K562 (cell line): Measurements from ENCODE around the gene RCOR1. TPM values are rescaled to one million over a fixed set of nuclear protein-coding genes. Genes with fewer than 3 reads are reported as not detected.

ENCODE experiments used
- ATAC-seq: fragments of 200-7000 bp; cut with Tn5 transposase; 3 replicates; pipeline ENCODE4 v1.9.1; 2020; ENCODE audit warnings: moderate library complexity
- BruUV-seq: library from RNA; stranded (reverse); fragments of 400-500 nt; replicated peaks from 2 replicates; lab custom pipeline; 2021; lab: Mats Ljungman, UMichigan
- CTCF ChIA-PET: fragments of 300-600 bp; formaldehyde crosslinking; extraction: SDS; loops from one replicate; lab custom pipeline; 2021; ENCODE audit warnings: low intra/inter-chr PET ratio; lab: Yijun Ruan, JAX
- POLR2A ChIA-PET: fragments of 300-600, 350-650 bp; sonication (Branson Sonifier 250); formaldehyde crosslinking; extraction: SDS; loops from one replicate; lab custom pipeline; 2021; ENCODE audit warnings: antibody characterized with exemption, inconsistent platforms; lab: Yijun Ruan, JAX
- DNase-seq, 4 experiments: peaks; one replicate each; pipeline versions ENCODE4 v3.0.0 to v3.0.0-alpha.2; 2011 to 2018; ENCODE audit warnings: low spot score in 3 of 4, mixed read lengths in 3 of 4; ENCODE audit errors: extremely low read depth in 1 of 4
- FAIRE-seq: peaks from 2 replicates; lab custom pipeline; 2011; peaks lifted over from hg19 to GRCh38; lab: Jason Lieb, UNC
- H2AFZ ChIP-seq: 2 replicates; pipeline ENCODE4 v1.6.0; 2011; ENCODE audit warnings: low read depth, low read length, control low read depth, inconsistent platforms
- H3K27ac ChIP-seq: fragments of 200-600 bp; 3 replicates; pipeline ENCODE4 v1.8.0; 2011; ENCODE audit warnings: low read depth, mild to moderate bottlenecking, control low read depth, inconsistent platforms, low read length, moderate library complexity, mixed read lengths; ENCODE audit errors: extremely low read depth
- H3K27me3 ChIP-seq, 2 experiments: fragments of 300-600 bp in 1 of 2; 2 replicates in 1 of 2; 3 replicates in 1 of 2; pipeline versions ENCODE4 v1.6.0 to v1.8.0; 2011; ENCODE audit warnings: inconsistent platforms in 2 of 2, low read length in 2 of 2, mild to moderate bottlenecking in 1 of 2, mixed read lengths in 1 of 2, moderate library complexity in 1 of 2; ENCODE audit not compliant: control insufficient read depth in 2 of 2, insufficient read depth in 2 of 2
- H3K36me3 ChIP-seq: fragments of 300-600 bp; 3 replicates; pipeline ENCODE4 v1.8.0; 2011; ENCODE audit warnings: mild to moderate bottlenecking, low read length, inconsistent platforms; ENCODE audit not compliant: control insufficient read depth, insufficient read depth
- H3K4me1 ChIP-seq, 2 experiments: fragments of 200-600 bp in 1 of 2; replicated peaks in 1 of 2; 2 replicates in 1 of 2; 3 replicates in 1 of 2; pipeline versions ENCODE4 v1.5.1 to v1.8.0; 2011; ENCODE audit warnings: inconsistent platforms in 2 of 2, low read length in 2 of 2, mild to moderate bottlenecking in 1 of 2, mixed read lengths in 1 of 2, moderate library complexity in 1 of 2; ENCODE audit not compliant: control insufficient read depth in 2 of 2, insufficient read depth in 2 of 2
- H3K4me2 ChIP-seq: 2 replicates; pipeline ENCODE4 v1.6.1; 2011; ENCODE audit warnings: low read length, control low read depth, inconsistent platforms, mixed read lengths; ENCODE audit not compliant: insufficient read depth
- H3K4me3 ChIP-seq: fragments of 200-600 bp; sonication (generic), shearing (Covaris generic); 2 replicates; pipeline ENCODE4 v1.5.1; 2016; ENCODE audit warnings: control low read depth, inconsistent platforms
- H3K79me2 ChIP-seq: fragments of 200-600 bp; 3 replicates; pipeline ENCODE4 v1.8.0; 2011; ENCODE audit warnings: low read length, inconsistent platforms; ENCODE audit not compliant: control insufficient read depth, insufficient read depth
- H3K9ac ChIP-seq, 2 experiments: 2 replicates each; pipeline versions ENCODE4 v1.6.0 to v1.6.1; 2011; ENCODE audit warnings: low read depth in 2 of 2, low read length in 2 of 2, control low read depth in 1 of 2, inconsistent platforms in 1 of 2, mild to moderate bottlenecking in 1 of 2, mixed read lengths in 1 of 2; ENCODE audit not compliant: insufficient read depth in 1 of 2
- H3K9me1 ChIP-seq: one replicate; pipeline ENCODE4 v1.6.0; 2011; ENCODE audit warnings: inconsistent platforms, mild to moderate bottlenecking, low read length, moderate library complexity; ENCODE audit not compliant: control insufficient read depth, insufficient read depth
- H3K9me3 ChIP-seq: replicated peaks from 2 replicates; pipeline ENCODE4 v1.5.1; 2011; ENCODE audit warnings: low read depth, low read length, inconsistent platforms; ENCODE audit not compliant: control insufficient read depth, insufficient read depth
- H4K20me1 ChIP-seq: replicated peaks from 2 replicates; pipeline ENCODE4 v1.6.1; 2011; ENCODE audit warnings: low read length, inconsistent platforms, mixed read lengths; ENCODE audit not compliant: control insufficient read depth, insufficient read depth
- C11orf30 ChIP-seq: fragments of 450-650 bp; IDR thresholded peaks from 2 replicates; pipeline ENCODE4 v1.6.1; 2016; ENCODE audit warnings: low read depth, mild to moderate bottlenecking
- DPF2 ChIP-seq: fragments of 450-650 bp; IDR thresholded peaks from 2 replicates; pipeline ENCODE4 v1.6.1; 2016
- EP400 ChIP-seq: fragments of 450-650 bp; IDR thresholded peaks from 2 replicates; pipeline ENCODE4 v1.6.1; 2017; ENCODE audit warnings: antibody characterized with exemption, mild to moderate bottlenecking, moderate library complexity
- FOXM1 ChIP-seq, 2 experiments: fragments of 450-650 bp in 1 of 2; sonication (generic) in 1 of 2; formaldehyde crosslinking in 1 of 2; IDR thresholded peaks; 2 replicates each; pipeline versions ENCODE4 v1.6.1 to v1.9.0; 2017 to 2022; ENCODE audit warnings: low read depth in 2 of 2, mild to moderate bottlenecking in 2 of 2, missing genetic modification reagents in 1 of 2, moderate library complexity in 1 of 2
- KDM5B ChIP-seq: fragments of 200-600 bp; sonication (generic); IDR thresholded peaks from 2 replicates; pipeline ENCODE4 v1.6.1; 2012; ENCODE audit warnings: low read depth, mild to moderate bottlenecking, moderate library complexity, low read length, control low read depth, inconsistent platforms; ENCODE audit not compliant: insufficient replicate concordance
- LARP7 ChIP-seq: fragments of 450-650 bp; IDR thresholded peaks from 2 replicates; pipeline ENCODE4 v1.6.1; 2016
- POLR2G ChIP-seq: fragments of 200-400 bp; formaldehyde crosslinking; IDR thresholded peaks from 2 replicates; pipeline ENCODE4 v1.6.1; 2017; ENCODE audit warnings: low read depth, mild to moderate bottlenecking, antibody characterized with exemption, low read length, moderate library complexity
- RBFOX2 ChIP-seq: fragments of 200-400 bp; formaldehyde crosslinking; IDR thresholded peaks from 2 replicates; pipeline ENCODE4 v1.6.1; 2017; ENCODE audit warnings: low read depth, mild to moderate bottlenecking, low read length, moderate library complexity
- RBM34 ChIP-seq: fragments of 200-400 bp; formaldehyde crosslinking; IDR thresholded peaks from 2 replicates; pipeline ENCODE4 v1.6.1; 2018; ENCODE audit warnings: low read length, borderline replicate concordance; ENCODE audit not compliant: insufficient read depth
- SUPT5H ChIP-seq: fragments of 450-650 bp; IDR thresholded peaks from 2 replicates; pipeline ENCODE4 v1.6.1; 2016
- TCF3 ChIP-seq: sonication (generic); formaldehyde crosslinking; IDR thresholded peaks from 2 replicates; pipeline ENCODE4 v1.4.0; 2020; ENCODE audit warnings: mild to moderate bottlenecking, missing genetic modification reagents
- TCF7L2 ChIP-seq: fragments of 150-350 bp; IDR thresholded peaks from 2 replicates; pipeline ENCODE4 v1.6.1; 2016; ENCODE audit warnings: low read depth, mild to moderate bottlenecking, low read length, moderate library complexity
- TEAD4 ChIP-seq, 2 experiments: sonication (generic) in 1 of 2; formaldehyde crosslinking in 1 of 2; IDR thresholded peaks; 2 replicates each; pipeline versions ENCODE4 v1.6.1 to v1.8.0; 2012 to 2022; ENCODE audit warnings: borderline replicate concordance in 1 of 2, inconsistent platforms in 1 of 2, low read length in 1 of 2, mild to moderate bottlenecking in 1 of 2, missing genetic modification reagents in 1 of 2
- ZNF146 ChIP-seq: IDR thresholded peaks from one replicate; pipeline ENCODE4 v1.6.1; 2018; ENCODE audit warnings: missing compliant biosample characterization; ENCODE audit not compliant: unreplicated experiment
- WGBS: fragments of 100-300 bp; shearing (Covaris generic); methylation state at CpG from one replicate; pipeline ENCODE4 v1.1.6; 2016; ENCODE audit warnings: low coverage, mixed read lengths; ENCODE audit not compliant: insufficient coverage; ENCODE audit errors: missing lambda C conversion rate; 5-methylcytosine and 5-hydroxymethylcytosine counted together
- in situ Hi-C: fragments of 300-500 bp; cut with MboI; formaldehyde crosslinking; loops from 4 replicates; pipeline ENCODE4 v1.15.0; 2018; ENCODE audit warnings: inconsistent platforms, mixed read lengths
- intact Hi-C: fragments of 100-400 bp; cut with micrococcal nuclease; formaldehyde crosslinking; loops from 2 replicates; pipeline ENCODE4 v1.14.2; 2022
- polyA plus RNA-seq, 8 experiments: library from polyadenylated mRNA; depleted of rRNA in 4 of 8; stranded (reverse) in 5 of 8; unstranded in 3 of 8; fragments of >200 nt; fragmentation: Nextera tagmentation in 2 of 8; fragmentation: Illumina TruSeq in 1 of 8; extraction: Ambion mirVana in 2 of 8; extraction: Trizol in 1 of 8; gene quantifications; 2 replicates each; pipeline versions ENCODE4 v1.2.1 to v1.2.3, GENCODE V29; 2011 to 2014; ENCODE audit warnings: inconsistent platforms in 1 of 8, missing spikeins in 1 of 8
- total RNA-seq, 7 experiments: library from RNA; depleted of rRNA in 6 of 7; stranded (reverse); fragments of >200 nt in 6 of 7; fragmentation: Illumina TruSeq in 2 of 7; extraction: Trizol in 2 of 7; gene quantifications; 2 replicates each; pipeline versions ENCODE4 v1.2.1 to v1.2.3, GENCODE V29; 2011 to 2021; ENCODE audit warnings: low replicate concordance in 1 of 7
- TF ChIP-seq, protein P1 (sequence below): sonication (generic); formaldehyde crosslinking; IDR thresholded peaks from 2 replicates; pipeline ENCODE4 v1.9.0; 2022; ENCODE audit warnings: mild to moderate bottlenecking, missing genetic modification reagents
- TF ChIP-seq, protein P2 (sequence below), 2 experiments: fragments of 450-650 bp in 1 of 2; IDR thresholded peaks; 2 replicates each; pipeline ENCODE4 v1.6.1; 2011 to 2017; ENCODE audit warnings: low read depth in 2 of 2, antibody characterized with exemption in 1 of 2, borderline replicate concordance in 1 of 2, low read length in 1 of 2, mild to moderate bottlenecking in 1 of 2, mixed read lengths in 1 of 2; ENCODE audit not compliant: control insufficient read depth in 1 of 2
- TF ChIP-seq, protein P3 (sequence below): fragments of 450-650 bp; IDR thresholded peaks from 2 replicates; pipeline ENCODE4 v1.6.1; 2016; ENCODE audit warnings: missing biosample characterization, missing genetic modification characterization

The RCOR1 gene
- total and polyA plus RNA-seq, 9 of the 15 experiments (the other 6 are each of a cell fraction or from before 2014, with no cell fraction given), result 8.5 to 47.9 (median 20.9) TPM

DNA sequence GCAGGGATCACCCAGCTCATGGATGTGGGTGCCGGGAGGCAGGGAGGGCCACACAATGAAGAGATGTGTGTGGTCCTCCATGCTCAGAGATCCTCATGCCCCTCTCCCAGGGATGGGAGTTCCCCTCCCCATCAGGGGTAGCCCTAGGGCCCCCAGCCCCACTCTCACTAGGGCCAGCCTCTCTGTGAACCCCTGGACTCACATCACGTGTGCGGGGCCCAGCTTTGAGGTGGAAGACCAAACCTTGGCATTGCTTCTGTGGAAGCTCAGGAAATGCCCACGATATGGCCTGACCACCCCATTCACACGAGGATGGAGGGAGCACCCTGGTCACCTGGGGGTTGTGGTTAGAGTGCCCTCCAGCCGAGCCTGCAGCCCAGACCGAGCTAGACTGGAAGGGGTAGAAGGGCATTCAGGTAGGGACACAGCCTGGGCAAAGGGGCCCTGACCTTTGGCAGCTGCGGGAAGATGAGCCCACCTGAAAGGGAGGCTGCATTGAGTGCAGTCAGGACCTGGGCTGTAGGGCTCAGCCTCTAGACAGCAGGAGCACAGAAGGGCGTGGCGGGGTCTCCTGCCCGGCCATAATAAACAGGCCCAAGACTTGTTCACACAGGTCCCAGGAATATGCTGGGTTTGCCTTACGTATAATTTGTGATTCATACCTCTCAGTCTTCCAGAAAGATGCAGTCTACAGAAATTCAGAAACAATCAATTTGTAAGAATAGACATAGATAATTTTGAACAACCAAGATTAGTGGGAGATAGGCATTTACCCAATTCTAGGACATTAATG is 34.8 kb upstream of the RCOR1 start:
- peaks cover 2% of the 10 kb centered on the region; the same call in 1 of the 2 replicates for H3K9me3 ChIP-seq
- no peak overlapping the region for H3K27ac ChIP-seq
- intact Hi-C loops, result no loop called here
- H3K4me3 ChIP-seq, result no peak overlapping the region
- peaks cover 3 to 39% of the 10 kb centered on the region in 2 experiments; a peak in 3 of 5 replicates for H3K4me1 ChIP-seq
- in situ Hi-C loops, result no loop called here
- FAIRE-seq (no peak), DNase-seq (no peak), ATAC-seq (peak; percentile 8)
- H3K79me2 ChIP-seq, result peaks cover 26% of the 10 kb centered on the region
- no peak overlapping the region for H3K4me2 ChIP-seq
- peaks cover 13% of the 10 kb centered on the region; the same call in 1 of the 3 replicates for H3K36me3 ChIP-seq
- POLR2A ChIA-PET, result interaction anchor here (0.5 to 1.7 kb wide), 8 partner anchors 11 to 776 kb away, joined by 3 to 6 read pairs (median 4); partner anchors contain the start of gene EIF5
- no peaks in the 10 kb centered on the region for H3K27me3 ChIP-seq
- no peaks in the 10 kb centered on the region for H3K9me1 ChIP-seq
- BruUV-seq, result no TSS peak
- WGBS, result 84% methylated on average over 10 of the region's 12 CpGs
- H3K9ac ChIP-seq, result peak overlapping the region in 1 of 2 experiments; percentile 58; a peak in 2 of 4 replicates
- H4K20me1 ChIP-seq, result no peaks in the 10 kb centered on the region
- CTCF ChIA-PET, result no interaction called here
- no peak overlapping the region for H2AFZ ChIP-seq
- TF ChIP-seq ZNF146 (CRISPR knock-in tag) (no peak), EP400 (no peak), TEAD4 (IDR thresholded peaks at IDR 0.05; ENCODE audit: low read length) (no peak), TEAD4 (CRISPR knock-in tag; IDR thresholded peaks at IDR 0.05; ENCODE audit: borderline replicate concordance) (no peak), SUPT5H (peak; percentile 6; the same call in 1 of the 2 replicates), FOXM1 (IDR thresholded peaks at IDR 0.05; ENCODE audit: low read depth) (no peak), FOXM1 (CRISPR knock-in tag; IDR thresholded peaks at IDR 0.05; ENCODE audit: low read depth) (no peak), KDM5B (peak; percentile 44), RBM34 (no peak), TCF7L2 (no peak), TCF3 (CRISPR knock-in tag) (no peak), POLR2G (peak; percentile 69), DPF2 (no peak), C11orf30 (no peak), RBFOX2 (peak; percentile 64), LARP7 (no peak)
- TF ChIP-seq, protein P1, sequence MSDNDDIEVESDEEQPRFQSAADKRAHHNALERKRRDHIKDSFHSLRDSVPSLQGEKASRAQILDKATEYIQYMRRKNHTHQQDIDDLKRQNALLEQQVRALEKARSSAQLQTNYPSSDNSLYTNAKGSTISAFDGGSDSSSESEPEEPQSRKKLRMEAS (CRISPR knock-in tag), result no peak
- TF ChIP-seq, protein P2, sequence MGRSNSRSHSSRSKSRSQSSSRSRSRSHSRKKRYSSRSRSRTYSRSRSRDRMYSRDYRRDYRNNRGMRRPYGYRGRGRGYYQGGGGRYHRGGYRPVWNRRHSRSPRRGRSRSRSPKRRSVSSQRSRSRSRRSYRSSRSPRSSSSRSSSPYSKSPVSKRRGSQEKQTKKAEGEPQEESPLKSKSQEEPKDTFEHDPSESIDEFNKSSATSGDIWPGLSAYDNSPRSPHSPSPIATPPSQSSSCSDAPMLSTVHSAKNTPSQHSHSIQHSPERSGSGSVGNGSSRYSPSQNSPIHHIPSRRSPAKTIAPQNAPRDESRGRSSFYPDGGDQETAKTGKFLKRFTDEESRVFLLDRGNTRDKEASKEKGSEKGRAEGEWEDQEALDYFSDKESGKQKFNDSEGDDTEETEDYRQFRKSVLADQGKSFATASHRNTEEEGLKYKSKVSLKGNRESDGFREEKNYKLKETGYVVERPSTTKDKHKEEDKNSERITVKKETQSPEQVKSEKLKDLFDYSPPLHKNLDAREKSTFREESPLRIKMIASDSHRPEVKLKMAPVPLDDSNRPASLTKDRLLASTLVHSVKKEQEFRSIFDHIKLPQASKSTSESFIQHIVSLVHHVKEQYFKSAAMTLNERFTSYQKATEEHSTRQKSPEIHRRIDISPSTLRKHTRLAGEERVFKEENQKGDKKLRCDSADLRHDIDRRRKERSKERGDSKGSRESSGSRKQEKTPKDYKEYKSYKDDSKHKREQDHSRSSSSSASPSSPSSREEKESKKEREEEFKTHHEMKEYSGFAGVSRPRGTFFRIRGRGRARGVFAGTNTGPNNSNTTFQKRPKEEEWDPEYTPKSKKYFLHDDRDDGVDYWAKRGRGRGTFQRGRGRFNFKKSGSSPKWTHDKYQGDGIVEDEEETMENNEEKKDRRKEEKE (IDR thresholded peaks at IDR 0.05; ENCODE audit: borderline replicate concordance in 1 of 2, control insufficient read depth in 1 of 2, low read depth in 2 of 2, low read length in 1 of 2), result no peak
- TF ChIP-seq, protein P3, sequence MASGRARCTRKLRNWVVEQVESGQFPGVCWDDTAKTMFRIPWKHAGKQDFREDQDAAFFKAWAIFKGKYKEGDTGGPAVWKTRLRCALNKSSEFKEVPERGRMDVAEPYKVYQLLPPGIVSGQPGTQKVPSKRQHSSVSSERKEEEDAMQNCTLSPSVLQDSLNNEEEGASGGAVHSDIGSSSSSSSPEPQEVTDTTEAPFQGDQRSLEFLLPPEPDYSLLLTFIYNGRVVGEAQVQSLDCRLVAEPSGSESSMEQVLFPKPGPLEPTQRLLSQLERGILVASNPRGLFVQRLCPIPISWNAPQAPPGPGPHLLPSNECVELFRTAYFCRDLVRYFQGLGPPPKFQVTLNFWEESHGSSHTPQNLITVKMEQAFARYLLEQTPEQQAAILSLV (tag), result no peak
